Muscle of leg (tissue), 11 donors: ENCODE results near the gene SKOR2. TPM values are rescaled to one million over a fixed set of nuclear protein-coding genes. Genes with fewer than 3 reads are reported as not detected.
"Not testable (repeated sequence)": the region's sequence is repeated elsewhere in the genome, so short reads cannot be mapped to it uniquely, and the experiment has no call there.

Experiments used
- DNase-seq: peaks from one replicate; pipeline ENCODE4 v3.0.0; 2013
- H3K27ac ChIP-seq: one replicate; pipeline ENCODE4 v1.5.1; 2013; ENCODE audit warnings: mild to moderate bottlenecking, low read length, control low read depth
- H3K27me3 ChIP-seq: one replicate; pipeline ENCODE4 v1.6.1; 2013; ENCODE audit warnings: low read length; ENCODE audit not compliant: control insufficient read depth, insufficient read depth
- H3K36me3 ChIP-seq: one replicate; pipeline ENCODE4 v1.6.1; 2013; ENCODE audit warnings: low read length; ENCODE audit not compliant: control insufficient read depth, insufficient read depth
- H3K4me1 ChIP-seq: one replicate; pipeline ENCODE4 v1.6.1; 2013; ENCODE audit warnings: low read length; ENCODE audit not compliant: control insufficient read depth, insufficient read depth
- H3K4me3 ChIP-seq: one replicate; pipeline ENCODE4 v1.5.1; 2013; ENCODE audit warnings: low read length, control low read depth
- H3K9me3 ChIP-seq: replicated peaks from 2 replicates; pipeline ENCODE4 v1.6.1; 2013; ENCODE audit warnings: low read depth, low read length; ENCODE audit not compliant: control insufficient read depth
- WGBS: methylation state at CpG from one replicate; pipeline ENCODE4 v1.1.5; 2013; ENCODE audit warnings: missing lambda C conversion rate; ENCODE audit not compliant: insufficient coverage; 5-methylcytosine and 5-hydroxymethylcytosine counted together
- polyA plus RNA-seq, 8 donors: library from polyadenylated mRNA; unstranded; fragments of 120-200 nt; gene quantifications; one replicate each; pipeline versions ENCODE4 v1.2.1 to v1.2.3, GENCODE V29; 2013; ENCODE audit warnings: inconsistent platforms in 1 of 8, low replicate concordance in 1 of 8; ENCODE audit not compliant: insufficient read length in 8 of 8, insufficient read depth in 1 of 8
- total RNA-seq: library from RNA; stranded (reverse); fragments of 120-200 nt; gene quantifications from one replicate; pipeline ENCODE4 v1.2.4, GENCODE V29; 2013

The SKOR2 gene
- total and polyA plus RNA-seq, 9 donors = 0.03 TPM; not detected in 8

GRCh38 chr18:47172476-47172875 is 79.0 kb downstream of the SKOR2 start:
- H3K36me3 ChIP-seq = peaks cover 4% of the 10 kb centered on the region
- no peaks in the 10 kb centered on the region for H3K9me3 ChIP-seq
- peaks cover 9% of the 10 kb centered on the region for H3K4me1 ChIP-seq
- WGBS = no CpG with 5 or more reads among the region's 2 CpGs
- no peaks in the 10 kb centered on the region for H3K27me3 ChIP-seq
- no peak for DNase-seq
- no peak overlapping the region for H3K27ac ChIP-seq
- H3K4me3 ChIP-seq = no peak overlapping the region

GRCh38 chr18:47168913-47169312 is 82.5 kb downstream of the SKOR2 start:
- Histone ChIP-seq H3K27me3 (no peaks in the 10 kb centered on the region), H3K4me3 (no peak overlapping the region), H3K4me1 (no peaks in the 10 kb centered on the region), H3K27ac (no peak overlapping the region), H3K36me3 (peaks cover 4% of the 10 kb centered on the region), H3K9me3 (no peaks in the 10 kb centered on the region)
- WGBS = no CpG with 5 or more reads among the region's 1 CpG
- DNase-seq = no peak

GRCh38 chr18:47168509-47168908 is 83.0 kb downstream of the SKOR2 start:
- H3K4me1 ChIP-seq = no peaks in the 10 kb centered on the region

GRCh38 chr18:47166294-47166693 is 85.2 kb downstream of the SKOR2 start:
- Histone ChIP-seq H3K27me3 (no peaks in the 10 kb centered on the region), H3K4me3 (no peak overlapping the region), H3K36me3 (no peaks in the 10 kb centered on the region), H3K4me1 (no peaks in the 10 kb centered on the region), H3K27ac (no peak overlapping the region), H3K9me3 (no peaks in the 10 kb centered on the region)
- DNase-seq = no peak
- WGBS = 45% methylated on average over 1 of the region's 2 CpGs

More at GRCh38 chr18:47168509-47168908, 83.0 kb downstream of the SKOR2 start:
- DNase-seq = no peak
- no peak overlapping the region for H3K27ac ChIP-seq
- H3K4me3 ChIP-seq = no peak overlapping the region
- no peaks in the 10 kb centered on the region for H3K27me3 ChIP-seq
- H3K9me3 ChIP-seq = no peaks in the 10 kb centered on the region
- H3K36me3 ChIP-seq = peaks cover 4% of the 10 kb centered on the region

GRCh38 chr18:47163241-47163640 is 88.2 kb downstream of the SKOR2 start:
- Histone ChIP-seq H3K4me3 (no peak overlapping the region), H3K9me3 (no peaks in the 10 kb centered on the region), H3K4me1 (no peaks in the 10 kb centered on the region), H3K27ac (no peak overlapping the region), H3K36me3 (no peaks in the 10 kb centered on the region), H3K27me3 (no peaks in the 10 kb centered on the region)
- DNase-seq = no peak
- WGBS = no CpG with 5 or more reads among the region's 5 CpGs

GRCh38 chr18:47160256-47160655 is 91.2 kb downstream of the SKOR2 start:
- no peaks in the 10 kb centered on the region for H3K4me1 ChIP-seq
- no peaks in the 10 kb centered on the region for H3K27me3 ChIP-seq
- no peak for DNase-seq
- no peaks in the 10 kb centered on the region for H3K36me3 ChIP-seq
- no peak overlapping the region for H3K27ac ChIP-seq
- H3K4me3 ChIP-seq = no peak overlapping the region
- 85% methylated on average over 4 of the region's 5 CpGs for WGBS
- no peaks in the 10 kb centered on the region for H3K9me3 ChIP-seq

GRCh38 chr18:47158404-47158803 is 93.1 kb downstream of the SKOR2 start:
- not testable (repeated sequence) for H3K4me3 ChIP-seq, H3K9me3 ChIP-seq, H3K4me1 ChIP-seq, H3K27ac ChIP-seq, H3K27me3 ChIP-seq, H3K36me3 ChIP-seq, DNase-seq
- 94% methylated on average over 6 of the region's 16 CpGs for WGBS

Other genes with a start within 250 kb of the SKOR2 start
- not detected for gene ELOA2, start 216.0 kb downstream of the SKOR2 start, total RNA-seq
- gene ELOA2, start 216.0 kb downstream of the SKOR2 start, polyA plus RNA-seq = under 1 TPM in 3 of 8 donors, not detected in 5; 0.05 to 0.12 (median 0.07) TPM
- 16.8 TPM for gene HDHD2, start 101.2 kb downstream of the SKOR2 start, total RNA-seq
- 10 to 100 TPM; 15.3 to 24.5 (median 20.6) TPM for gene HDHD2, start 101.2 kb downstream of the SKOR2 start, polyA plus RNA-seq
- 20.0 TPM for gene IER3IP1, start 75.3 kb downstream of the SKOR2 start, total RNA-seq
- gene IER3IP1, start 75.3 kb downstream of the SKOR2 start, polyA plus RNA-seq = 10 to 100 TPM; 19.9 to 27.2 (median 21.5) TPM